ENCODE measurements around the gene AATK.

The AATK gene

DNA sequence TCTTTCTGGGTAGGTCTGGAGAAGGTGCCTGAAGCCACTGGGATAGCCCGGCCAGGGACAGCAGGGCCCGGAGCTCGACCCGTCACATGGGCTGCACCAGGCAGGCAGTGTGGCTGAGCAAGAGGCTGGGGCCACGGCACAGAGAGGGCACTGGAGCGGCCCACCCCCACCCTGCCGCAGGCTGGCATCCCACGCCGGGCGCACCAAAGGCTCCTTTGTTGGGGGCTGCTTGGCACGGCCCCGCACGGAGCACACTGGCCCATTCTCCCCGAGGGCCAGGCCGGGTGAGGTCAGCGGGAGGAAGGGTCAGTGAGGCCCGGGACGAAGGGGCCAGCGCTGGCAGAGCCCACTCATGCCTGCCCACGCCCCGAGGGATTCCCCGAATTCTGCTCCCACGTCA is 37.2 kb downstream of the AATK start:
- DNase-seq (ENCODE audit: low read depth, low spot score) = no peak

GRCh38 chr17:81128338-81128737 is 37.7 kb downstream of the AATK start:
- no peak for DNase-seq (ENCODE audit: low read depth, low spot score)

GRCh38 chr17:81127526-81128177 is 38.4 kb downstream of the AATK start:
- no peak for DNase-seq (ENCODE audit: low read depth, low spot score)

DNA sequence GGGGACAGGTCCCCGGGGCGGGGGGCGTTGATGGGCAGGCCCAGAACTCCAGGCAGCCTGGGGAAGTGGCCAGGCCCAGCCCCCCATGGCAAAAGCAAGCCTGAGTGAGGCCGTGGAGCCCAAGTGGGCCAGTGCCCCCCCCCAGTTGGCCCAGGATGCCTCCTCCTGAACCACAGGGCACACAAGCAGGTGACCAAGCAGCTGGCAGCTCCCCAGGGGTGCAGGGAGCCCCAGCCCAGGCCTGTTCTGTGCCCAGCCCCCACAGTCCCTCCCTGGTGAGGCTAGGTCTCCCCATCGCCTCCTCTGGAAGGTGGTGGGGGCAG is 38.9 kb downstream of the AATK start:
- DNase-seq (ENCODE audit: low read depth, low spot score) = no peak

DNA sequence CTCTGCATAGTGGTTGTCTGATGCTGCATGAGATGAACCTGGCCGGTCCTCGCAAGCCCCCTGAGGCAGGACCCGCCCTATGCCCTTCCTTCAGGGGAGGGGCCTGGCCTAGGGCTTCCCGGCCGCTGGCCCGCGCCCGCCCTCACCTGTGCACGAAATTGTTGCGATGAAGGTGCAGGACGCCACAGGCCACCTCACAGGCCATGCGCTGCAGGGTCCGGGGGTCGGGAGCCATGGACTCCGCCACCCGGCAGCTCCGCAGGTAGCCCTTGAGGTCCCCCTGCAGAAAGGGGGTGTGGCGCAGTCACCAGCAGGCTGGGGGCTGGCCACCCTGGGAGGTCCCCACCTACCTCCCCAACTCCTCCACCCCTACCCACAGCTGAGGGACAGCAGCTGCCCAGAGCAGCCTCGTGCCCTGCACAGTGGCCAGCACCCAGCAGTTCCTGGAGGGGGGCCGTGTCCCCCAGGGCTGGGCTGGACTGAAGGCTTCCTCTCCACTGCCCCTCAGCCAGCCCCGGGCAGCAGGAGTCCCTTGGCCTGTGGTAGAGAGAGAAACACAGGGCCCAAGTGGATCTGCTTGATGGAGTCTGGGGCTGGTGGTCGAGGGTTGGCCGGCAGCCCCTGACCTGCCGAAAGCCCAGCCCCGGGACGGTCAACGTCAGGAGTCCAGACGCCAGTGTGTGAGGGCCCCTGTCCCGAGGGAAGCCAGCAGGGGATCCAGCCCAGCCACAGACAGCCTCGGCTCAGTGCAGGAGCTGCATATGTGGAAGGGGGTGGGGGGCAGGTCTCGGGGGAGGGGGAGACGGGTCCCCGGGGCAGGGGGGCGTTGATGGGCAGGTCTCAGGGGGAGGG is 39.5 kb downstream of the AATK start:
- DNase-seq (ENCODE audit: low read depth, low spot score) = no peak

DNA sequence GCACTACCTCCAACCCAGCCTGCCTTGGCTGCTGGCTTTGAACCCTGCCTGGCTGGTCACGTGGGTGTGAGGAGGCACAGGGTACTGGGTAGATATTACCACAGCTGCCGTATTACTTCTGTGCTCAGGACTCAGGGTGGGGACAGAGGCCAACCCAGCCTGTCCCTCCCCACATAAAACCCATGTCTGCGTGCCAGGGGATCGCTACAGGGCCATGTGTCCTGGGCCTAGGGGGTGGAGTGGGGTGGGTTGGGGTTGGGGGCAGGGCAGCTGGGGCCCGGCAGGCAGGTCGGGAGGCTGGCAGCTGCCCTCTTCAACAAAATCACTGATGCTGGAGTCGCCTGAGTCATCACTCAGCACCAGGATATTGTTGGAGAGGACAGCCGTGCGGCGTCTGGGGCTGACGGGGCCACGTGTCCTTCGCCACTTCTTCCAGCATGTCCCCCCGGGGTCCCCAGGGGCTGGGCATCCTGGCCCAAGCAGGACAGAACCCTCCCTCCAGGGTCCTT is 40.4 kb downstream of the AATK start:
- no peak for DNase-seq (ENCODE audit: low read depth, low spot score)

DNA sequence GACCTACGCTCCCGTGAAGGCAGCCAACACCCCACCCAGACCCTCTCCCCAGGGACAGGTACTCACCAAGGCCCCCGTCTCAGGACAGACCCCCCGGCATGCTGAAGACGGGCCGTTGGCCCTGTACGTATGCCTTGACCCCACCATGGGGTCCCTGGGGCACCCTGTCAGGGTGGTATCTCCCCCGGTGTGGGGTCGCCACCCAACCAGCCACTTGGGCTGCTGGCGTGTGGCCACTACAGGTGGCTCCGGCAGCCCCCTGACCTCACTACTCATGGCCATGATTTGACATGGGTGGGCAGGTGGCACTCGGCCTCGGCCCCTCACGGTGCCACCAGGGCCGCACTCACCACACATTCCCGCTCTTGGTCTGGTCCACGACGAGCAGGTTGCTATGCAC is 41.6 kb downstream of the AATK start:
- DNase-seq (ENCODE audit: low read depth, low spot score) = no peak

GRCh38 chr17:81123052-81124048 is 42.7 kb downstream of the AATK start:
- DNase-seq (ENCODE audit: low read depth, low spot score) = no peak

GRCh38 chr17:81121841-81122733 is 43.9 kb downstream of the AATK start:
- no peak for DNase-seq (ENCODE audit: low read depth, low spot score)

GRCh38 chr17:81120695-81121621 is 45.1 kb downstream of the AATK start:
- DNase-seq (ENCODE audit: low read depth, low spot score) = no peak

- DNase-seq (ENCODE audit: low read depth, low spot score) = no peak
Measured at GRCh38 chr17:81120149-81120484, 45.9 kb downstream of the AATK start.

- DNase-seq (ENCODE audit: low read depth, low spot score) = peak; percentile 96
Measured at GRCh38 chr17:81119223-81120148, 46.5 kb downstream of the AATK start.

DNA sequence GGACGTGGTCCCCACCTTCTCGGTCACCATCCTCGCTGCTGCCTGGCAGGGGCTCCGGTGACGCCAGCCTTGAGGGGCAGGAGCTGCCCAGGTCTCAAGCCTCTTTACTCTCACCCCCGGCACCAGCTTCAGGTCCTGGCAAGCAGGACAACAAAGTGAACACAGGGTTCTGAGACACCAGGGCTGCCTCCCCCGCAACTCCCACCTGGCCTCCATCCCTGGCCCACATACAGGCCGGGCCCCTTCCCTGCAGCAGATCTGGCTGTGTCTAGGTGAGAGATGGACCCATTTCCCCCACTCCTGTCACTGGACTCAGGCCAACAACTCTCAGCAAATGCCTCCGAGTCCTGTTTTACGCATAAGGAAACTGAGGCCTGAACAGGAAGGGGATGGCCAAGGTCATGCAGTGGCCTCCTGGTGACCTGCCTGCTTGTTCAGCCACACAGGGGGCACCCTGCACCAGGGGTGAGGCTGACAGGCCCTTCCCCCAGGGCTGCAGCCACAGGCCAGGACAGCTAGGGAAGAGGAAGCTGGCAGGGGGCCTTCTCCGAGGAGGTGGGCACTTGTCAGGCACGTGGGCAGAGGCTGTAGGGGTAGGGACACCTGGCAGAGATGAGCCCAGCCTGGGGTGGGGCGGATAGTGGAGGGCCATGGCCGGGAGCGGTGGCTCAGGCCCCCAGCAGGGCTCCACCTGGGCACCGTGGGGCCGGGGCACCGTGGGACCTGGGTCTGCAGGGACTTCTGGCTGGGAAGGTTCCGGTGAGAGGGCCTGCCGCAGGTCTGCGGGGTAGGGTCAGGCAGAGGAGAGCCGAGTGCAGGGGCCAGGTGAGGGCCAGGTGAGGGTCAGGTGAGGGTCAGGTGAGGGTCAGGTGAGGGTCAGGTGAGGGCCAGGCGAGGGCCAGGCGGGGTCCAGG is 47.5 kb downstream of the AATK start:
- DNase-seq (ENCODE audit: low read depth, low spot score) = no peak

GRCh38 chr17:81117672-81118198 is 48.3 kb downstream of the AATK start:
- no peak for DNase-seq (ENCODE audit: low read depth, low spot score)

GRCh38 chr17:81116704-81117103 is 49.3 kb downstream of the AATK start:
- no peak for DNase-seq (ENCODE audit: low read depth, low spot score)

DNA sequence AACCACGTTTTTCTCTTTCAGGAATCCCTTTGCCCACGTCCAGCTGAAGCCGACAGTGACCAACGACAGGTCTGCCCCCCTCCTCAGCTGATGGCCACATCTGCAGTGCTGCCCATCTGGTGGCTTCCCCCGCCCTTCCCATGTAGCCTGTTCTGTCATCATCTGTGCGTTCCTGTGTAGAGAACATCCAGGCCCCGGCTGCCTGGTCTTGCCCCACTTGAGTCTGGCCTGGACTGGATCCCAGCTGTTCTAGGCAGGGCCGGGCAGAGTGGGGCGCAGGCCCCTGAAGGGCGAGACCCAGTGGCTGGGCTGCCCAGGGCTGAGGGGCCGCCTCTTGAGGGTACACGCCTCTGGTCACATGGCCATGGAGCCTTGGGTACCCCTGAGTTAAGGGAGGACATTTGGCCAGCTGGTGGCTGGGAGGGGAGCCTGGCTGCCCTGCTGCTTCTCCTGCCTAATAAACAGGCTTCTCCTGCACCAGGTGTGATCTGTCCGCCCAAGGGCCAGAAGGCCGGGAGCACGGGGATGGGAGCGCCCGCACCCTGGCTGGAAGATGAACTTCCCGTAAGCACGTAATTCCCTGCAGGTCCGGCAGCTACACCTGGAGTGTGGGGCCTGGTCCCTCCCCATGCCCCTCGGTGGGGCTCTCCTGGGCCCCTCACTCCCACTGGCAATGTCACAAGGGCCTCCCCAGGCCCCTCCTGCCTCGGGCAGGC is 50.1 kb downstream of the AATK start:
- DNase-seq (ENCODE audit: low read depth, low spot score) = no peak

- no peak for DNase-seq (ENCODE audit: low read depth, low spot score)
Measured at GRCh38 chr17:81115219-81115618, 50.8 kb downstream of the AATK start.

Measured in astrocyte of the hippocampus (primary cell).